Neural progenitor cell (in vitro differentiated cells): ENCODE data around the gene SLC25A18. TPM values are rescaled to one million over a fixed set of nuclear protein-coding genes. Genes with fewer than 3 reads are reported as not detected.

Experiments
- DNase-seq: peaks from one replicate; pipeline ENCODE4 v3.0.0-alpha.2; 2016; ENCODE audit warnings: low spot score
- H2AFZ ChIP-seq: fragments of 200-600 bp; sonication (generic); replicated peaks from 2 replicates; pipeline ENCODE4 v1.6.1; 2016; ENCODE audit warnings: antibody characterized with exemption
- H3F3A ChIP-seq: fragments of 200-600 bp; sonication (generic); 2 replicates; pipeline ENCODE4 v1.6.1; 2016; ENCODE audit warnings: antibody characterized with exemption, low read depth
- H3K27ac ChIP-seq: fragments of 200-600 bp; sonication (generic); 2 replicates; pipeline ENCODE4 v1.5.1; 2016; ENCODE audit warnings: mild to moderate bottlenecking
- H3K27me3 ChIP-seq: fragments of 200-600 bp; sonication (generic); 2 replicates; pipeline ENCODE4 v1.6.1; 2016; ENCODE audit warnings: mild to moderate bottlenecking, moderate library complexity
- H3K36me3 ChIP-seq: fragments of 200-600 bp; sonication (generic); 2 replicates; pipeline ENCODE4 v1.5.1; 2016
- H3K4me1 ChIP-seq: fragments of 200-600 bp; sonication (generic); 2 replicates; pipeline ENCODE4 v1.6.1; 2016; ENCODE audit warnings: mixed run types
- H3K4me2 ChIP-seq: fragments of 200-600 bp; sonication (generic); 2 replicates; pipeline ENCODE4 v1.6.1; 2016
- H3K4me3 ChIP-seq: fragments of 200-600 bp; sonication (generic); 2 replicates; pipeline ENCODE4 v1.5.1; 2016
- H3K79me2 ChIP-seq: fragments of 200-600 bp; sonication (generic); 2 replicates; pipeline ENCODE4 v1.6.1; 2016; ENCODE audit warnings: low read depth
- H3K9ac ChIP-seq: fragments of 200-600 bp; sonication (generic); 2 replicates; pipeline ENCODE4 v1.6.1; 2016
- H3K9me3 ChIP-seq: fragments of 200-600 bp; sonication (generic); 2 replicates; pipeline ENCODE4 v1.5.1; 2016; ENCODE audit warnings: low read depth
- H4K20me1 ChIP-seq: fragments of 200-600 bp; sonication (generic); 2 replicates; pipeline ENCODE4 v1.6.1; 2016; ENCODE audit warnings: low read depth
- H3K27ac Mint-ChIP-seq: 3 replicates; pipeline ENCODE4 v1.8.0; 2021; ENCODE audit warnings: mixed read lengths
- H3K27me3 Mint-ChIP-seq: 2 replicates; pipeline ENCODE4 v1.8.0; 2022; ENCODE audit warnings: low read depth, mild to moderate bottlenecking, inconsistent platforms, moderate library complexity, mixed read lengths; ENCODE audit not compliant: insufficient read depth
- H3K36me3 Mint-ChIP-seq: 3 replicates; pipeline ENCODE4 v1.8.0; 2021; ENCODE audit warnings: mixed read lengths
- H3K4me1 Mint-ChIP-seq: 3 replicates; pipeline ENCODE4 v1.8.0; 2021; ENCODE audit warnings: mixed read lengths
- H3K4me3 Mint-ChIP-seq: 3 replicates; pipeline ENCODE4 v1.8.0; 2021; ENCODE audit warnings: mild to moderate bottlenecking, moderate library complexity, mixed read lengths
- H3K9me3 Mint-ChIP-seq: 3 replicates; pipeline ENCODE4 v1.8.0; 2020; ENCODE audit warnings: mixed read lengths
- CTCF ChIP-seq: fragments of 200-600 bp; sonication (generic); IDR thresholded peaks from 2 replicates; pipeline ENCODE4 v1.5.1; 2017; ENCODE audit warnings: antibody characterized with exemption, mild to moderate bottlenecking
- EZH2 ChIP-seq: fragments of 200-600 bp; sonication (generic); IDR thresholded peaks from 2 replicates; pipeline ENCODE4 v1.6.1; 2017; ENCODE audit warnings: antibody characterized with exemption, mild to moderate bottlenecking, moderate library complexity
- EZH2phosphoT487 ChIP-seq: fragments of 200-600 bp; sonication (generic); IDR thresholded peaks from 2 replicates; pipeline ENCODE4 v1.6.1; 2017; ENCODE audit warnings: antibody characterized with exemption
- total RNA-seq: library from RNA; depleted of rRNA; stranded (reverse); fragments of >200 nt; gene quantifications from 2 replicates; pipeline ENCODE4 v1.2.3, GENCODE V29; 2015; ENCODE audit warnings: low replicate concordance

Gene SLC25A18
- total RNA-seq, 1 donor from 2014 or later = 0.88 TPM

GRCh38 chr22:17549183-17549582 is 14.1 kb upstream of the SLC25A18 start:
- Mint-ChIP-seq H3K9me3 (no peaks in the 10 kb centered on the region), H3K36me3 (peaks cover 39% of the 10 kb centered on the region), H3K4me1 (no peaks in the 10 kb centered on the region), H3K27ac (no peak overlapping the region), H3K4me3 (no peak overlapping the region), H3K27me3 (peaks cover 5% of the 10 kb centered on the region)
- Histone ChIP-seq H3K9ac (no peak overlapping the region), H3K27me3 (no peaks in the 10 kb centered on the region), H3K27ac (no peak overlapping the region), H2AFZ (no peak overlapping the region), H4K20me1 (peaks cover 3% of the 10 kb centered on the region), H3K36me3 (peaks cover 21% of the 10 kb centered on the region), H3K79me2 (peaks cover 3% of the 10 kb centered on the region), H3K4me1 (no peaks in the 10 kb centered on the region), H3F3A (peaks cover 8% of the 10 kb centered on the region), H3K9me3 (no peaks in the 10 kb centered on the region), H3K4me3 (no peak overlapping the region), H3K4me2 (no peak overlapping the region)
- no peak for TF ChIP-seq CTCF
- TF ChIP-seq EZH2phosphoT487 = no peak
- no peak for TF ChIP-seq EZH2
- DNase-seq = no peak

GRCh38 chr22:17549655-17550054 is 13.6 kb upstream of the SLC25A18 start:
- peaks cover 41% of the 10 kb centered on the region for H3K36me3 Mint-ChIP-seq
- H3K27me3 Mint-ChIP-seq = peaks cover 5% of the 10 kb centered on the region

DNA sequence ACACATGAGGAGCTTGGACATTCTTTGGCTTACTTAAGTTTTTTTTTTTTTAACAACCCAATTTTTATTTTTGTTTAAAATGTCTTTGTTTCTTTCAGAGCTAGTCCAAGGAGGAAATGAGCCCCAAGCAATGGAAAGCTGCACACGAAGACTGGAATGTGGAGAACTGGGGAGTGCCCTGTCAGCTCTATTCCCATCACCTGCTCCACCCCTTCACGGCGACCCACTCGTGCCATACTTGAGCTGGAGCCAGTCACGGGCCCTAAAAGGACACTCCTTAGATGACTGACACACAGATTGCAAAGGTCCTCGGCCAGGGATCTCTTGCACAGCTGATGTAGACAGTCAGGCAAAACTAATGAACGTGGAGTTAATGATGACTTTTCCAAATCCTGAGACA is 10.6 kb upstream of the SLC25A18 start:
- H3K4me1 ChIP-seq = no peaks in the 10 kb centered on the region
- H3K9ac ChIP-seq = no peak overlapping the region
- peaks cover 7% of the 10 kb centered on the region for H4K20me1 ChIP-seq
- H3K36me3 ChIP-seq = peaks cover 23% of the 10 kb centered on the region
- Mint-ChIP-seq H3K9me3 (no peaks in the 10 kb centered on the region), H3K4me1 (no peaks in the 10 kb centered on the region), H3K36me3 (peaks cover 41% of the 10 kb centered on the region), H3K27ac (no peak overlapping the region), H3K27me3 (no peaks in the 10 kb centered on the region), H3K4me3 (no peak overlapping the region)
- no peak overlapping the region for H3K4me2 ChIP-seq
- no peak for DNase-seq
- no peaks in the 10 kb centered on the region for H3K79me2 ChIP-seq
- H3K27ac ChIP-seq = no peak overlapping the region
- no peaks in the 10 kb centered on the region for H3K27me3 ChIP-seq
- TF ChIP-seq EZH2phosphoT487 (no peak), CTCF (no peak), EZH2 (no peak)
- H3K9me3 ChIP-seq = no peaks in the 10 kb centered on the region
- H2AFZ ChIP-seq = no peak overlapping the region
- H3F3A ChIP-seq = peaks cover 12% of the 10 kb centered on the region
- H3K4me3 ChIP-seq = no peak overlapping the region

More at GRCh38 chr22:17549655-17550054, 13.6 kb upstream of the SLC25A18 start:
- no peak overlapping the region for H3K4me3 Mint-ChIP-seq
- H3K27ac Mint-ChIP-seq = no peak overlapping the region
- Histone ChIP-seq H3K4me2 (no peak overlapping the region), H3K4me1 (no peaks in the 10 kb centered on the region), H3K27ac (no peak overlapping the region), H3K36me3 (peaks cover 26% of the 10 kb centered on the region), H3K4me3 (no peak overlapping the region), H3K9me3 (no peaks in the 10 kb centered on the region), H3K27me3 (no peaks in the 10 kb centered on the region), H3K9ac (no peak overlapping the region), H3F3A (peaks cover 8% of the 10 kb centered on the region), H4K20me1 (peaks cover 7% of the 10 kb centered on the region), H2AFZ (no peak overlapping the region), H3K79me2 (peaks cover 3% of the 10 kb centered on the region)
- TF ChIP-seq EZH2 = no peak
- TF ChIP-seq CTCF = no peak
- TF ChIP-seq EZH2phosphoT487 = no peak
- no peaks in the 10 kb centered on the region for H3K9me3 Mint-ChIP-seq
- no peaks in the 10 kb centered on the region for H3K4me1 Mint-ChIP-seq
- no peak for DNase-seq
